ENCODE results near the gene GORASP2.

GRCh38 chr2:170973492-170974303 is 44.6 kb downstream of the GORASP2 start:
- TF ChIP-seq GATA2 (IDR thresholded peaks at IDR 0.05; ENCODE audit: low read depth, low read length) (no peak), GATA3 (IDR thresholded peaks at IDR 0.05; ENCODE audit: low read depth, low read length) (no peak)
